SK-N-SH treated with all-trans-retinoic acid at 6 μM for 48 hours (cell line): Measurements from ENCODE around the gene HSPA2.

Experiments used
- ATAC-seq: fragments of 200-7000 bp; cut with Tn5 transposase; 3 replicates; pipeline ENCODE4 v1.9.1; 2020; ENCODE audit warnings: mild to moderate bottlenecking, moderate library complexity
- ARNTL ChIP-seq: fragments of 450-650 bp; formaldehyde crosslinking; IDR thresholded peaks from 2 replicates; pipeline ENCODE4 v1.5.0; 2020; ENCODE audit warnings: low read depth, mild to moderate bottlenecking, moderate library complexity, borderline replicate concordance
- BACH2 ChIP-seq: fragments of 250-450 bp; sonication (Bioruptor Pico); IDR thresholded peaks from 2 replicates; pipeline ENCODE4 v1.9.0; 2021; ENCODE audit warnings: mild to moderate bottlenecking, borderline replicate concordance
- CREB5 ChIP-seq: fragments of 250-450 bp; sonication (Bioruptor Pico); IDR thresholded peaks from 2 replicates; pipeline ENCODE4 v1.5.1; 2020; ENCODE audit warnings: low read depth, mild to moderate bottlenecking, moderate library complexity
- CSDC2 ChIP-seq: fragments of 250-450 bp; sonication (Bioruptor Pico); IDR thresholded peaks from 2 replicates; pipeline ENCODE4 v1.5.0; 2020; ENCODE audit warnings: mild to moderate bottlenecking, moderate library complexity
- GLIS3 ChIP-seq: fragments of 250-450 bp; sonication (Bioruptor Pico); IDR thresholded peaks from 2 replicates; pipeline ENCODE4 v1.5.0; 2020; ENCODE audit warnings: mild to moderate bottlenecking, moderate library complexity
- OSR1 ChIP-seq: fragments of 250-450 bp; sonication (Bioruptor Pico); IDR thresholded peaks from 2 replicates; pipeline ENCODE4 v1.8.0; 2022; ENCODE audit warnings: moderate library complexity, mild to moderate bottlenecking, inconsistent platforms
- PATZ1 ChIP-seq: fragments of 250-450 bp; sonication (Bioruptor Pico); IDR thresholded peaks from 2 replicates; pipeline ENCODE4 v1.8.0; 2020; ENCODE audit warnings: mild to moderate bottlenecking, moderate library complexity, borderline replicate concordance
- POU6F1 ChIP-seq: fragments of 250-450 bp; sonication (Bioruptor Pico); IDR thresholded peaks from 2 replicates; pipeline ENCODE4 v1.8.0; 2021; ENCODE audit warnings: low read depth, mild to moderate bottlenecking, moderate library complexity, borderline replicate concordance
- PPARA ChIP-seq: fragments of 250-450 bp; sonication (Bioruptor Pico); IDR thresholded peaks from 2 replicates; pipeline ENCODE4 v1.5.0; 2020; ENCODE audit warnings: mild to moderate bottlenecking, borderline replicate concordance
- RARB ChIP-seq: fragments of 250-450 bp; sonication (Bioruptor Pico); IDR thresholded peaks from 2 replicates; pipeline ENCODE4 v1.8.0; 2021; ENCODE audit warnings: mild to moderate bottlenecking, moderate library complexity
- SNAI2 ChIP-seq: fragments of 250-450 bp; sonication (Bioruptor Pico); IDR thresholded peaks from 2 replicates; pipeline ENCODE4 v1.5.0; 2020; ENCODE audit warnings: mild to moderate bottlenecking, moderate library complexity
- TCF4 ChIP-seq: fragments of 250-450 bp; sonication (Bioruptor Pico); IDR thresholded peaks from 2 replicates; pipeline ENCODE4 v1.8.0; 2021; ENCODE audit warnings: mild to moderate bottlenecking, moderate library complexity, borderline replicate concordance
- ZC3H10 ChIP-seq: fragments of 250-450 bp; sonication (Bioruptor Pico); IDR thresholded peaks from 2 replicates; pipeline ENCODE4 v1.5.1; 2021; ENCODE audit warnings: mild to moderate bottlenecking, moderate library complexity
- ZFP3 ChIP-seq: fragments of 250-450 bp; sonication (Bioruptor Pico); IDR thresholded peaks from 2 replicates; pipeline ENCODE4 v1.5.0; 2020; ENCODE audit warnings: mild to moderate bottlenecking, moderate library complexity
- ZNF70 ChIP-seq: fragments of 450-650 bp; formaldehyde crosslinking; IDR thresholded peaks from 2 replicates; pipeline ENCODE4 v1.5.0; 2020; ENCODE audit warnings: mild to moderate bottlenecking, moderate library complexity
- ZNF8 ChIP-seq: fragments of 450-650 bp; formaldehyde crosslinking; IDR thresholded peaks from 2 replicates; pipeline ENCODE4 v1.5.0; 2020; ENCODE audit warnings: mild to moderate bottlenecking, moderate library complexity
- TF ChIP-seq, protein P1 (sequence below): fragments of 250-450 bp; sonication (Bioruptor Pico); IDR thresholded peaks from 2 replicates; pipeline ENCODE4 v1.5.1; 2021; ENCODE audit warnings: mild to moderate bottlenecking, moderate library complexity
- TF ChIP-seq, protein P2 (sequence below): fragments of 250-450 bp; sonication (Bioruptor Pico); IDR thresholded peaks from 2 replicates; pipeline ENCODE4 v1.5.0; 2020; ENCODE audit warnings: mild to moderate bottlenecking, moderate library complexity

The HSPA2 gene

DNA sequence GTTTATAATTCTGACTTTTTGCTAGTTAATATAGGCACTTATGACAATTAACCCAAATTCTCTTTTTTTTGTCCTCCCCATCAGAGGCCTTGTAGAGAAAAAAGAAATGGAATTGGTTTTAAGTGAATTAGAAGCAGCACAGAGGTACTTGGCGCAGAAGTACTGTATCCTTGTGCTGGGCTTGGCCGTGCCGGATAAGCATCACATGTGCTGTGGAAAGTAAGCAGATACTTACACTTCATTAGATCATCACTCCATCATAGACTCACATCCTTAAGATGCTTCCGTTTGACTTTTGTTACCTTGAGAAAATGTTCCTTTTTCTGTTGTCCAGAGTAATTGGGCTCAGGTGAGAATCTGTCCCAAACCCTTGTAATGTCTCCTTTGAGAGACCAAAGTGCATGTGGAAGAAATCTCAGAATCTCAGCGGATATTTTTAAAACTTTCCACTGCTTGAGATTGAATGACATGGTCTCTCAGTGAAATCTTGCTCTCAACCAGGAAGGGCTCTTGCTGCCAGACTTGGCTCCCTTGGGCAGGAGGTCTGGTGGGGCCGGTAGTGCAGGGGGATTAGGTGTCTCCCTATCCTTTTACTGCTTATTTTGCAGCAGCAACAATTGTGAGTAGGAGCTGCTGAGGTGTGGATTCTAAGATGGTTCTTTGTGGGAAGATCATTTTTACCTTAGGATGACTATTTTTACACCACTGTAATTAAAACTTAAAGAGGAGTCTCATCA is 34.0 kb downstream of the HSPA2 start:
- no peak for ATAC-seq
- TF ChIP-seq ZNF8 (CRISPR knock-in tag) (no peak), CREB5 (CRISPR knock-in tag) (no peak), PPARA (no peak), POU6F1 (CRISPR knock-in tag) (no peak), OSR1 (CRISPR knock-in tag) (no peak), ZC3H10 (CRISPR knock-in tag) (no peak), RARB (no peak), SNAI2 (CRISPR knock-in tag) (no peak), ZFP3 (no peak), BACH2 (CRISPR knock-in tag) (no peak), GLIS3 (CRISPR knock-in tag) (no peak), TCF4 (CRISPR knock-in tag) (no peak), CSDC2 (CRISPR knock-in tag) (no peak)
- TF ChIP-seq, protein P1, sequence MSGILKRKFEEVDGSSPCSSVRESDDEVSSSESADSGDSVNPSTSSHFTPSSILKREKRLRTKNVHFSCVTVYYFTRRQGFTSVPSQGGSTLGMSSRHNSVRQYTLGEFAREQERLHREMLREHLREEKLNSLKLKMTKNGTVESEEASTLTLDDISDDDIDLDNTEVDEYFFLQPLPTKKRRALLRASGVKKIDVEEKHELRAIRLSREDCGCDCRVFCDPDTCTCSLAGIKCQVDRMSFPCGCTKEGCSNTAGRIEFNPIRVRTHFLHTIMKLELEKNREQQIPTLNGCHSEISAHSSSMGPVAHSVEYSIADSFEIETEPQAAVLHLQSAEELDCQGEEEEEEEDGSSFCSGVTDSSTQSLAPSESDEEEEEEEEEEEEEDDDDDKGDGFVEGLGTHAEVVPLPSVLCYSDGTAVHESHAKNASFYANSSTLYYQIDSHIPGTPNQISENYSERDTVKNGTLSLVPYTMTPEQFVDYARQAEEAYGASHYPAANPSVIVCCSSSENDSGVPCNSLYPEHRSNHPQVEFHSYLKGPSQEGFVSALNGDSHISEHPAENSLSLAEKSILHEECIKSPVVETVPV (CRISPR knock-in tag) = no peak
- TF ChIP-seq, protein P2, sequence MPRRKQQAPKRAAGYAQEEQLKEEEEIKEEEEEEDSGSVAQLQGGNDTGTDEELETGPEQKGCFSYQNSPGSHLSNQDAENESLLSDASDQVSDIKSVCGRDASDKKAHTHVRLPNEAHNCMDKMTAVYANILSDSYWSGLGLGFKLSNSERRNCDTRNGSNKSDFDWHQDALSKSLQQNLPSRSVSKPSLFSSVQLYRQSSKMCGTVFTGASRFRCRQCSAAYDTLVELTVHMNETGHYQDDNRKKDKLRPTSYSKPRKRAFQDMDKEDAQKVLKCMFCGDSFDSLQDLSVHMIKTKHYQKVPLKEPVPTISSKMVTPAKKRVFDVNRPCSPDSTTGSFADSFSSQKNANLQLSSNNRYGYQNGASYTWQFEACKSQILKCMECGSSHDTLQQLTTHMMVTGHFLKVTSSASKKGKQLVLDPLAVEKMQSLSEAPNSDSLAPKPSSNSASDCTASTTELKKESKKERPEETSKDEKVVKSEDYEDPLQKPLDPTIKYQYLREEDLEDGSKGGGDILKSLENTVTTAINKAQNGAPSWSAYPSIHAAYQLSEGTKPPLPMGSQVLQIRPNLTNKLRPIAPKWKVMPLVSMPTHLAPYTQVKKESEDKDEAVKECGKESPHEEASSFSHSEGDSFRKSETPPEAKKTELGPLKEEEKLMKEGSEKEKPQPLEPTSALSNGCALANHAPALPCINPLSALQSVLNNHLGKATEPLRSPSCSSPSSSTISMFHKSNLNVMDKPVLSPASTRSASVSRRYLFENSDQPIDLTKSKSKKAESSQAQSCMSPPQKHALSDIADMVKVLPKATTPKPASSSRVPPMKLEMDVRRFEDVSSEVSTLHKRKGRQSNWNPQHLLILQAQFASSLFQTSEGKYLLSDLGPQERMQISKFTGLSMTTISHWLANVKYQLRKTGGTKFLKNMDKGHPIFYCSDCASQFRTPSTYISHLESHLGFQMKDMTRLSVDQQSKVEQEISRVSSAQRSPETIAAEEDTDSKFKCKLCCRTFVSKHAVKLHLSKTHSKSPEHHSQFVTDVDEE (CRISPR knock-in tag) = no peak

GRCh38 chr14:64577211-64577610 is 36.7 kb downstream of the HSPA2 start:
- TF ChIP-seq ZC3H10 (CRISPR knock-in tag) (no peak), ARNTL (CRISPR knock-in tag) (no peak)
- TF ChIP-seq, all 23 proteins: peak for 0
- ATAC-seq = no peak

- no peak for TF ChIP-seq POU6F1 (CRISPR knock-in tag)
- no peak for TF ChIP-seq ZNF8 (CRISPR knock-in tag)
- TF ChIP-seq ZFP3 = no peak
- TF ChIP-seq PPARA = no peak
- no peak for TF ChIP-seq RARB
- TF ChIP-seq CSDC2 (CRISPR knock-in tag) = no peak
- TF ChIP-seq GLIS3 (CRISPR knock-in tag) = no peak
- TF ChIP-seq, protein P2 (CRISPR knock-in tag) = no peak
- no peak for TF ChIP-seq ZC3H10 (CRISPR knock-in tag)
- no peak for TF ChIP-seq BACH2 (CRISPR knock-in tag)
- TF ChIP-seq ZNF70 (CRISPR knock-in tag) = no peak
- no peak for TF ChIP-seq PATZ1 (CRISPR knock-in tag)
- ATAC-seq = no peak
These were observed 39.9 kb downstream of the HSPA2 start for GRCh38 chr14:64580467-64580866.
